ENCODE measurements around the gene KRT4. TPM values are rescaled to one million over a fixed set of nuclear protein-coding genes. Genes with fewer than 3 reads are reported as not detected.
"Not testable (repeated sequence)": the region's sequence is repeated elsewhere in the genome, so short reads cannot be mapped to it uniquely, and the experiment has no call there.

KRT4 gene
- polyA plus RNA-seq (ENCODE audit: insufficient read length in 12 of 12) = 100 to 1,000 TPM in 3 of 12 donors, 10 to 100 TPM in 1, 1 to 10 TPM in 1, under 1 TPM in 1, not detected in 6; 0.23 to 677 (median 88.5) TPM
- long read RNA-seq, donor 1 = 0 reads
- long read RNA-seq, donor 2 = 0 reads
- long read RNA-seq, donor 3 = 0 reads
- long read RNA-seq, donor 4 = 0 reads
- long read RNA-seq, donor 5 = 0 reads
- long read RNA-seq, donor 6 = 0 reads
- long read RNA-seq, donor 7, transcript KRT4-204 (9 exons, 2,576 nt) = major isoform, 13 of 15 reads
- long read RNA-seq, donor 7, partial matches to known transcripts = 0 of 15 reads
- long read RNA-seq, donor 7, other reads (novel, unspliced or antisense) = 0 of 15 reads
- long read RNA-seq, donor 8 = 0 reads
- long read RNA-seq, donor 9, transcript KRT4-204 (9 exons, 2,576 nt) = major isoform, 29 of 49 reads
- long read RNA-seq, donor 9, transcript KRT4-203 (2 exons, 552 nt) = minor isoform, 5 of 49 reads
- long read RNA-seq, donor 9, partial matches to known transcripts = 15 of 49 reads
- long read RNA-seq, donor 9, other reads (novel, unspliced or antisense) = 0 of 49 reads
- long read RNA-seq, donor 10 = 0 reads
- long read RNA-seq, donor 11, partial matches to known transcripts = 0 of 2 reads
- long read RNA-seq, donor 11, other reads (novel, unspliced or antisense) = 0 of 2 reads

DNA sequence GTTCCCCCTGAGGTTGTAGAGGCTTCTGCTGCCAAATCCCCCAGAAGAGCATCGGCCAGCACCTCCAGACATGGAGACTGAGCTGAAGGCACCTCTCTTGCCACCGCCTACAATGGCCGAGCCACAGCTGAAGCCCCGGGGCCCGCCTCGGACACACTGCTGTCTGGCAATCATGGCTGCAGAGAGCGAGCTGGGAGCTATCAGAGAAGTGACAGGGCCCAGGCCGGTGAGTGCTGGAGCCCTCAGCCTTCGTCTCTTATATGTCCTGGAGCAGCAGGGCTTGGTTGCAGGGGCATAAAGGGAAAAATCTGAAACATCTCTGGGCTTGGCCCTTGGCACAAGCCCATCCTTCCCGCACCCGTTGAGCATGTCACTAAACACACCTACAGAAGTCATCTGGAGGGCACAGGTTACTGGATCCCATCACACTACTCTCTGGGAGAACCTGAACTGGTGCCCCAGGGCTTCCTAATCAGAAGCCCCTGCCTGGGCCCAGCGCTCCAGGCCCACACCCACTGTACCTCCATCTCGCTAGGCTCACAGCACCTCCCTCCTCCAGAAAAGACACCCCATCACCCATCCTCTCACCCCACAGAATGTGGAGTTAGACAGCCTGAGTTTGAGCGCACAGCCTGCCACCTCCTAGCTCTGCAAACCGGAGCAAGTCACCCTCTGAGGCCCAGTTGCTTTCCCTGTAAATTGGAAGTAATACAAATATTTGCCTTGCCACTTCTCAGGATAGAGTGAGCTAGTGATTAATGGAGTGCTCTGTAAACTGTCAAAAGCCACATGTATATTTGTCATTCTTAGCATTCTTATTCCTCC lies at the start of gene KRT4:
Gene KRT4 (minus strand): TSS at position 232 of the 825 bp plus-strand sequence. CDS start 58 bp downstream, at position 174.
- DNase-seq = no peak

DNA sequence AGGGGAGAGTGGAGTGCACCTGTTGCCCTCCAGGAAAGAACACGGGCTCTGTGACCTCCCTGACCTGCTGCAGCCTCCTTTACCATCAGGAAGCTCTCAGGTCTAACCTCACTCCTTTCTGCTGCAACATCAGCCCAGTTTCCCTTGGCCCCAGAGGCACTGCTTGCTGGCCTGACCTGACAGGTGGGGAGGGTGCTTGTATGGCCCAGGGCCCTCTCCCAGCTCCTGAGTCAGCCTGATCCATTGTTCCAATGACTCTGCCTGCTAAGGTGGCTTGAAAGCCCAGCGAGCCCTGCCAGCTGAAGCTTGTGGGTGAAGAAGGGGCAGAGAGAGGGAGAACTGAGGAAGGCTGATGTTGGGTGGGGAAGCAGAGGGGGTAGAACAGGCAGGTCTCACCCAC lies 48.1 kb upstream of the KRT4 start:
- DNase-seq = no peak

DNA sequence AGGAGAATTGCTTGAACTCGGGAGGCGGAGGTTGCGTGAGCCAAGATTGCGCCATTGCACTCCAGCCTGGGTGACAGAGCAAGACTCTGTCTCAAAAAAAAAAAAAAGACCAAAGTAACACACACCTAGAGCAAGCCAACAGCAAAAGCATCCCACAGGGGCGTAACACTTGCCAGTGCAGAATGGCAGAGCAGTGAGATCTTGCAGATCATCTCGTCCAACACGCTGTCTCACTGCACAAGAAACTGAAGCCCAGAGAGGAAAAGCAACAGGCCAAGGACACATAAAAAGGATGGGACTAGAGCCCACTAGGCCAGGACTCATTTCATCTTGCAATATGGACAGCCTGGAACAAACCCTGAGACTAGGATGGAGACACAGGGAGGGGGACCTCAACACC lies 47.6 kb upstream of the KRT4 start:
- no peak for DNase-seq

DNA sequence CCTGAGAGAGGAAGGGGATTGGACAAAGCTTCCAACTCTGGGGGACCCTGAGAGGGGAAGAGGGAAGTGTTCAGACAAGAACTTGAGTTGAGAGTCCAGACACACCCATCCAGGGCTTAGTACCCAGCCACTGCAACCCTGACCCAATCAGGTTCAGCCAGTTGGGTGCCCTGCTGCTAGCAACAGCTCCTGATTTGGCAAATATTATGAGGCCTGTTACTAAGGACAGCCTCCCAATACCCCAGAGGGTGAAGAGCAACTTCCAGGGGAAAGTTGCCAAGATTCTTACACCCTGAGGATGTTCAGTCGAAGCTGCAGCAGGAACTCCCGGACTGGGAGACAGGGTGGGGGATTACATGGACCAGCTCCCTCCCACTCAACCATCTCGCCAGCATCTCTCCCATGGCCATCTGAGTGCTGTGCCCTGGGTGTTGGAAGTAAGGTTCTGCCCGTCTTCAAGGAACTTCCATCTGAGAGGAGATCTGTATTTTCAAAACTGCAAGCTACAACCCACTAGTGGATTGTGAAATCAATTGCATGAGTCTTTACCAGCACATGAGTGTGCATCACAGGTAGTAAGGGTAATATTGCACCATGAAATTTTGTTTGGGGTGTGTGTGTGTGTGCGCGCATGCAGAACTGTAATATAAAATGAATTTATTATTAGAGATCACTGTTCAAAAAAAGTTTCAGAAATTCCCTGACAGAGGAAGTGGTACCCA lies 46.3 kb upstream of the KRT4 start:
- no peak for DNase-seq

DNA sequence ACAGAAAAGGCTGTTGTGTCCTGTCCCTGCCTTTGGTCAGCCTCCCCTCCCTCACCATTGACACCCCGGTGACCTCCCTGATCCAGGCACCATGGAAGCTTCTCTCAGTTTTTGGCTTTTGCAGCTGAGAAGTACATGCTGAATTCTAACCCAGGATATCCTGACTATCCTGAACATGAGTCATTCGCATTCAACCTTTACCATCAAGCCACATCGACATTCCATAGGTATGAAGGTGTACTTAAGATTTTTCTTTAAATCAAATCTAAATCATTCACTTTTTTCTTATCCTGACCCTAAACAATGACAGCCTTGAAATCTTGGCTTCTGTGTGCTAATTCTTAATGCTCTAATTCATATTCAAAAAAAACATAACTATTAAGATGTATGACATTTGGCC lies 43.6 kb upstream of the KRT4 start:
- DNase-seq = no peak

DNA sequence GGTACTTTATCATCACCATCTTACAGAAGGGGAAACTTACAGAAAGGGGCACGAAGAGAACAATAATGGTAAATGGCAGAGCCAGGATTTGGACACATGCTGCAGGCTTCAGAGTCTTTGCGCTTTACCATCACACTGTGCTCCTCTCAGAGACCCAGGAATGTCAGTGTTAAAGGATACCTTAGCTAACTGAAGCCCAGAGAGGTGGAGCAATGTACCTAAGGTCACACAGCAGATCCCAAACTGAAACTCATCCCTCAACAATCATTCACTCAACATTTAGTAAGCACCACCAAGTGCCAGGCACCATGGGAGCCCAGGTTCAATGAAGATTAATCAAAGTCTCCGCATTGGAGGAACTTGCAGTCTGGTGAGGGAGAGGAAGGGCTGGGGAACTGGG lies 42.9 kb upstream of the KRT4 start:
- DNase-seq = no peak

DNA sequence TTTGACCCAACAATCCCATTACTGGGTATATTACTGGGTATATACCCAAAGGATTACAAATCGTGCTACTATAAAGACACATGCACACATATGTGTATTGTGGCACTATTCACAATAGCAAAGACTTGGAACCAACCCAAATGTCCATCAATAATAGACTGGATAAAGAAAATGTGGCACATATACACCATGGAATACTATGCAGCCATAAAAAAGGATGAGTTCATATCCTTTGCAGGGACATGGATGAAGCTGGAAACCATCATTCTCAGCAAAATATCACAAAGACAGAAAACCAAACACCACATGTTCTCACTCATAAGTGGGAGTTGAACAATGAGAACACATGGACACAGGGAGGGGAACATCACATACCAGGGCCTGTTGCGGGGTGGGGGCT lies 42.2 kb upstream of the KRT4 start:
- DNase-seq = not testable (repeated sequence)

DNA sequence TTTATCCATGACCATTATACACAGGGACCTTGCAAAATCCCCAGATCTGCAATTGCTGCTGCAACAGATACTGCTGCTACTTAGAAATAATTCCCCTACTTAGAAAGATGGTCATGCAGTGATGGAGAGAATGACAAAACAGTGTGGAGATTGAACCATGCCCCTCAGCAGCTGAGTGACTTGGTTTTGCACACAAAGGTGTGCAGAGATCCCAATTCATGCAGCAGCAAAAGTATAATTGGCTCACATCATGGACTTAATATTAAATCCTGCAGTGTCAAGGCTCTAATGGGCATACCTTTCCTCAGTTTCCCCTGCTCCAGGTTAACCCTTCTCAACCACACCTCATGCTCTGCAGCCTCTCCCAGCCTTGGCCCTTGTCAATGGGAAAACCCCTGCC lies 37.9 kb upstream of the KRT4 start:
- no peak for DNase-seq

DNA sequence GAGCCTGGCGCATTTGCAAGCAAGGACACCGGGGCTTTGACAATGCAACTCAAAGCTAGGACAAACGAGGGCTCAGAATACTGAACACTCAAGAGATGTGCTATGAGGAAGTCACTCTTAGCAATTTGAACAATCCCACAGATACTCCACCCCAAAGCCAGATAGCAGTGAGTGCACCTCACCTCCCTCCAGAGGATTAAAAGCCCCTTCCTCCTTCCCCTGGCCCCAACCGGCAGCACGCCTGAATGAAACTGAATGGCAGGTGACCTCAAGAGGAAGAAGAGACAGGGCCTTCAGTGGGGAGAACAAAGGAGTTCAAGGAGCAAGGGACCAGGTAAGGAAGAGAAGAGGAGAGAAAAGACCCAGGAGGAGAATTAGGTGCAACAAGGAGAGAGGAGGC lies 36.8 kb upstream of the KRT4 start:
- DNase-seq = no peak

DNA sequence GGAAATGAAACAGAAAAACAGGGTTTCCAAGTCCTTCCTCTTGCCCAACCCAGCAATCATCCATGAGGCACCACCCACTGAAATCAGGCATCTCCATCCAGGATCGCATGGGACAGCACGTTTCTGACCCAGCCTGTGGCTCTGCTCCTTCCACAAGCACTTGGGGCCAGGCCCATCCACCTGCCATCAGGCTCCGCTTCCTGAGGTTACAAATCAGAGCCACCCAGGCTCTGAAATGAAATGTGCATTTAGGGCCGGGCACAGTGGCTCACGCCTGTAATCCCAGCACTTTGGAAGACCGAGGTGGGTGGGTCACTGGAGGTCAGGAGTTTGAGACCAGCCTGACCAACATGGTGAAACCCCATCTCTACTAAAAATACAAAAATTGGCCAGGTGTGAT lies 35.6 kb upstream of the KRT4 start:
- DNase-seq = no peak

DNA sequence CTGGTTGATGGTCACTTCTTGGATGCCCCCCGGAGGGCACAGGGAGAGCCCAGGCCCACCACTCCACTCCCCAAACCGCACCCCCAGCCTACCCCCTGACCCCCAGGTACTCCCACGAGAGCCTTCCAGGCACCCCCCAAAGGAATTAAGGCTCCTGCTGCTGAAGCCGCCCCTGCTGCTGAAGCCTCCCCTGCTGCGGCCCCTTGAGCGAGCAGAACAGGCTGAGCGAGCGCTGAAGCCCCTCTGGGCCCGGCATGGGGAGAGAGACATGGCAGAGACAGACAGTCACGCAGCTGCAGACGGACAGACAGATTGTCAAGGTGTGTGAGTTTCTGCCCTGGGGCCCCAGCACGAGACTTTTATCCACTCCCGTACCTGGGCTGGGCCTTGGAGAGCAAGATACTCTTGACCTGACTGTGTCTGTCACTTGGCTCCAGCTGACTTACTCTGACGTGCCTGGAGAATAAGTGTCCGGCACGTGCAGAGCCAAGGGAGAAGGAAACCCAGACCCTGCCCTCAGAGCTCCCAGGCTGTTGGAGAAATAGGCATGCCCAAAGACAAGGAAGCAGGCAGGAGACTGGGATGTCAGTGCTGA lies 34.8 kb upstream of the KRT4 start, which contains the start of gene KRT78:
Gene KRT78 (minus strand): TSS at position 334 of the 595 bp plus-strand sequence. CDS start 64 bp downstream, at position 270.
- DNase-seq = no peak

DNA sequence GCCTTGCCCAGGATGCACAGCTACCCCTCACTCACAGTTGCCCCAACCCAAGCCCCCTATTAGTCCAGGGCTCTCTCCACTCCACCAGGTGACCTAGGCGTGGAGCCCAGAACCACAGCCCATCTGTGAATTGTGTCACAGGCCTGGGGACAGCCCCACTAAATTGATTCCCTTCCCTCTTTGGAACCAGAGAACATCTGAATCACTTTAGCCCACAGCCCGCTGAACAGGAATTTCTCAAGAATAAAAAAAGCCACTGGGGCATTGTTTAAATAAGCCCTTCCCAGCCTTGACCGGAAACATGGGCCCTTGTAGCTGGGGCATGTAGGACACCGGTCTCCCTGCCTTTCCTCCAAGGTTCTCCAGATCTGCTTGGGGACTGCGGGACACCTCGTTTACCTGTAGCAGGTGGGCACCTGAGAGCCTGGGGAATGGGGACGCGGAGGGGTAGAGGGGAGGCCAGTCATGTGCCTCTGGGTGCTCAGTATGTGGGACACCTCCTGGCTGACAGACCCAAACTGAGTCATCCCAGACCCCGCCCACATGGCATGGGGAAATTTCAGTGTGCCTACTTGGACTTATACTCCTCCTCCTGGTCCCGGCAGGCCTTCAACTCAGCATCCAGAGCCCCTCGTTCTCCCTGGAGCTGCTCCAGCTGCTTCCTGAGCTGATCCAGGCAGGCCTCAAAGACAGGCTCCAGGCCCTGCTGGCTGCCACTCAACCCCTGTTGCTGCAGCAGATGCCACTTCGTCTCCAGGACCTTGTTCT lies 33.6 kb upstream of the KRT4 start:
- DNase-seq = no peak

DNA sequence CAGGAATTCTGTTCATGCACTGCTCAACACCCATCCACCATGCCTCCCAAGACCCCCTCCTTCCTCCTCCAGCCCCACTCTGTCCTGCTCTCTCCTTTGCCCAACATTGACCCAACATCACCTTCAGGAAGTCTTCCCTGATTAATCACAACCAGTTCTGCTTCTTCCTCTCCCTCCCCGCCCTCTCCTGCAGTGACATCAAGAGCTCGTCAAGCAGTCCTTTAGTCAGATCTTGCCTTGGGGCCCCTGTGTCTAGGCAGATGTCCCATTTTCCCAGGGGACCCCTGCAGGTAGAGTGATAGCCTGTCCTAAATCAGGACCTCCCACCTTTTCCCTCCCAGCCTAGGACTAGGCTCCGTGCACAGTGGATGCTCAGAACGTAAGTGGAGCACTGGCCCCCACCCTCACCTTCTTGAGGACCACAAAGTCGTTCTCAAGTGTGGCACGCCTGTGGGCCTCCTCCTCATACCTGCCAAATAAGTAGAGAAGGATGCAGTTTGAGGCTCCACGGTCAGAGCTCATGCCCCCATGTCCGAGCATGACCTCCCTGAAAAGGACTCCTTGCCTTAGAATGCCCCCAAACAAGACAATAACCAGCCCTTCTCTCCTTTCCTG lies 32.5 kb upstream of the KRT4 start:
- DNase-seq = no peak

DNA sequence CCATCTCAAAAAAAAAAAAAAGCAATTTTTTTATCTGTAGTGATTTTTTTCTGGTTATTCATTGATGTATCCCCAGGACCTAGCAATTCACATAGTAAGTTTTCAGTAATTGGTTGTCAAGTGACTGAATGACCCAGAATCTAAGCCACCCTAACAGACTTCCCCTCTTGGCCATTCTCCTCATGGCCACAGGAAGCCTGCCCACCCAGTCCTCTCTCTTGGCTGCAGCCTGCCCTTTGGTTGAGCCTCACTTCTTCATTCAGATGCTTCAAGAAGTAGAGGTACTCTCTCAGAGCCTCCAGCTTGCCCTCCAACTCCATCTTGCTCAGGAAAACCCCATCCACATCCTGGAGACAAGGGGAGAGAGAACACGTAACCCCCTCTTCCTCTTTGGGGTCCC lies 32.0 kb upstream of the KRT4 start:
- DNase-seq = no peak

DNA sequence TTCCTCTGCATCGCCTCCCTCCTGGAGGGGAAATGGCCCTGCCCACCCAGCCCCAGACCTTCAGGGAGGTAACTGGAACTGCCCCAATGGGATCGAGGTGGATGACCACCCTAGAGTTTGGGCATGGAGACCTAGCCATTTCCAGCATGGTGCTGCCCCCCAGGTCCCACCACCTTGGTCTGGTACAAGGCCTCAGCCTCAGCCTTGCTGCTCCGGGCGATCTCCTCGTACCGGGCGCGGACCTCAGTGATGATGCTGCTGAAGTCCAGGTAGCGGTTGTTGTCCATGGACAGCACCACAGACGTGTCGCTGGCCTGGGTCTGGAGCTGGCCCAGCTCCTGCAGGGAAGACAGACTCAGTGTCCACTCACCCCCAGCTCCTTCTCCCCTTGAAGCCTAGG lies 30.5 kb upstream of the KRT4 start:
- no peak for DNase-seq

DNA sequence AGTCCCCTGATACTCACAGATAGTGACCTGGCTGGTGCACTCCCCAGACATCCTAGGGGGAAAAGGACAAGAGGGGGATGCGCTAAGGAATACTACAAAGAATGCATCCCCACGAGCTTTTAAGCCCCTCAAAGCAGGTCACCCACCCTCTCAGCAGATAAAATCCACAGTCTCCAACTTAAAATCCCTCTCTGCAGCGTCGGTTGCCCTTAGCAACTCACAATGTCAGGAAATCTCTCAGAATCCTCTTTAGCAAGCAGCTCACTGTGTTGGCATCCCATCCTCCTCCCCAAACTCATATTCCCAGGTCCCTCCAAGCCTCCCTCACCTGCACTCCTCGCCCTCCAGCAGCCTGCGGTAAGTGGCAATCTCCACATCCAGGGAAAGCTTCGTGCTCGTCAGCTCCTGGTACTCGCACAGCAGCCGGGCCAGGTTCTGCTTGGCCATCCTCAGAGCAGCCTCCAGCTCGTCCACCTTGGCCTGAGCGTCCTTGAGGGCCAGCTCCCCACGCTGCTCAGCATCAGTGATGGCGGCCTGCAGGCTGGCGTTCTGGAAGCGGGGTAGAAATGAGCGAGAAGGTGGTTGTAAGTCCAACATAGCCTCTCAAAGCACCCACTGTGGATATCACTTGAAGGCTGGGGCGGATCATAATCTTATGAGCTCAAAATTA lies 25.7 kb upstream of the KRT4 start:
- no peak for DNase-seq

DNA sequence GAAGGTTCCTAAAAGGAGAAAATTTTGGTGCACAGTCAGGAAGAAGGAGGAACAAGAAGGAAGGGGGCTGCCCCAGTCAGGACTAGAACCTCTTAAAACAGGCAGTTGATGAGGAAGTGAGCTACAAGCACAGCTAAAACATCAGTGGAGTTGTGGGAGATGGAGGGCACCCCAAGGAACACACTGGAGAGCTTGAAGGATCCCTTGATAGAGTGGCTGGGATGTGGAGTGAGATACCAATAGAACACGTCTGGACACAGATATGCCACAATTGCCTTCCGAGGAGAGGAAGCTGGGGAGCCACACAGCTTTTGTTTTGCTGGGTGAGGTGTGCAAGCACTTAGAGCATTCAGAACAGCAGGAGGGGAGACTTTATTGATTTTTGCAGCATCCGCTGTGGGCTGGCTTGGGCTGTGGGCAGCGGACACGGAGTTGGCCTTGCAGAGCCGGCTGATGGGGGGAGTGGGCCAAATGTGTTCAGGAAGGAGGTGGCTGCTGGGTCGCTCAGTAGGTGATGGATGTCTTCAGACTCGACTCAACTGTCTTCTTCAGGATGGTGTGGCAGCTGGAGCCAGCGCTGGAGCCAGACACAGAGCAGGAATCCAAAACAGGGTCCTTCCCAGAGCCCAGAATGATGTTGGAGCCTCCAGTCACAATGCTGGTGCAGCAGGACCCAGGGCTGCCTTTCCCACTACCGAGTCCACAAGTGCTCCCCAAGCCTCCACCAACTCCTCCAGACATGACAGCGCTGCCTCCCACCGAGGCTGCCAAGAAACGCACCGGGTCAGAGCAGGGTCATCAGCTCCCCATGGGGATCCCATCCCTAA lies 24.9 kb upstream of the KRT4 start:
- DNase-seq = no peak

DNA sequence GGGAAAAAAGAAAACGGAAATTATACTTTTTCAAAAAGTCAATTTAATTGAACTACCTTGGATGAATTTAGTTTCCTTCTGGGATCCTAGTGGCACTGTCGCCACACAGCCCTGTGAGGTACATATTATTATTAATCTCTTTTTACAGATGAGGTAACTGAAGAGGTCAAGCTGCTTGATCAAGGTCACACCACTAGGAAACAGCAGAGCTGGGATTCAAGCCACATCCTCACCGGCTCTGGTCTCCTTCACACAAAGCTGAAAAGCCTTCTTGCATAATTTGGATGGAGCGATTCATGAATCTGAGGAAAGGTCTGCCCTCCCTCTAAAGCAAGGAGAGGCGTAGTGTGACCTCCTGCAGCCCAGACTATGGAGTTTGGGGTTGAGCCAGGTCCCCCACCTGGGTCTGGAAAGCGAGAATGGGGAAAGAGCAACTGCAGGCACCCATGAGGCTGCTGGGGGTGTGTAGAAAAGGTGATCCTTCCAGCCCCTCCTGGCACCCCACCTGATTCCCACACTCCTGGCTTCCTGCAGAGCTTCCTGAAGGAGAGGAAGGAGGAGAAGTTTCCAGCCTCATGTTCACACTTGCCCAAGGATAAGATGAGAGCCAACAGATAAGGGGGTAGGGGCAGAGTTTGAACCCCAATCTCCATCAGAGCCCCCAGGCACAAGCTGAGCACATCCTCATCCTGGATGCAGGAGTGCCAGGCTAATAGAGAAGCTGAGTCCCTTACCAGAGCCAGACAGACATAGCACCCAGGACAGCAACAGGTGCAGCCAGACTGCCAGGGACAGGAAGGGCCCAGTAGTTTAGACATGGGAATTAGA lies 24.1 kb upstream of the KRT4 start:
- DNase-seq = no peak
